H1 (cell line): ENCODE data around the gene STRA8. TPM values are rescaled to one million over a fixed set of nuclear protein-coding genes. Genes with fewer than 3 reads are reported as not detected.

Experiments
- CTCF ChIA-PET: fragments of 300-600 bp; sonication (Branson Sonifier 250); formaldehyde crosslinking; loops from one replicate; lab custom pipeline; 2021; ENCODE audit not compliant: partially characterized antibody; lab: Charles Lee
- POLR2A ChIA-PET: fragments of 300-600 bp; sonication (Branson Sonifier 250); formaldehyde crosslinking; loops from one replicate; lab custom pipeline; 2021; ENCODE audit warnings: inconsistent platforms; ENCODE audit not compliant: partially characterized antibody; lab: Charles Lee
- DNase-seq, 2 experiments: peaks; one replicate each; pipeline versions ENCODE4 v3.0.0 to v3.0.0-alpha.2; 2010 to 2022; ENCODE audit warnings: low spot score in 2 of 2, low read depth in 1 of 2, mixed read lengths in 1 of 2
- FAIRE-seq: peaks from 2 replicates; lab custom pipeline; 2011; peaks lifted over from hg19 to GRCh38; lab: Jason Lieb, UNC
- H2AFZ ChIP-seq: 2 replicates; pipeline ENCODE4 v1.8.1; 2012; ENCODE audit warnings: low read length, inconsistent platforms
- H2AK5ac ChIP-seq: 2 replicates; pipeline ENCODE4 v1.6.1; 2013; ENCODE audit warnings: low read depth, low read length
- H2BK120ac ChIP-seq: replicated peaks from 2 replicates; pipeline ENCODE3; 2013; ENCODE audit warnings: low read depth, low read length, inconsistent platforms
- H2BK12ac ChIP-seq: 2 replicates; pipeline ENCODE4 v1.6.1; 2013; ENCODE audit warnings: low read depth, low read length
- H2BK15ac ChIP-seq: 2 replicates; pipeline ENCODE4 v1.6.1; 2013; ENCODE audit warnings: low read length
- H2BK20ac ChIP-seq: 2 replicates; pipeline ENCODE4 v1.6.1; 2013; ENCODE audit warnings: low read length
- H2BK5ac ChIP-seq: 2 replicates; pipeline ENCODE4 v1.6.1; 2013; ENCODE audit warnings: low read depth, low read length
- H3K14ac ChIP-seq: 2 replicates; pipeline ENCODE4 v1.6.1; 2013; ENCODE audit warnings: inconsistent platforms; ENCODE audit not compliant: insufficient read length
- H3K18ac ChIP-seq: 2 replicates; pipeline ENCODE4 v1.6.1; 2013; ENCODE audit warnings: low read length; ENCODE audit errors: extremely low read depth
- H3K23ac ChIP-seq: 2 replicates; pipeline ENCODE4 v1.6.1; 2013; ENCODE audit warnings: inconsistent platforms; ENCODE audit not compliant: insufficient read length
- H3K23me2 ChIP-seq: 2 replicates; pipeline ENCODE4 v1.6.1; 2013; ENCODE audit warnings: low read depth, low read length
- H3K27ac ChIP-seq: 2 replicates; pipeline ENCODE4 v1.6.1; 2011; ENCODE audit warnings: low read depth, low read length, inconsistent platforms
- H3K27me3 ChIP-seq, 4 experiments: replicated peaks in 1 of 4; 1 replicate in 1 of 4; 2 replicates in 3 of 4; pipeline versions ENCODE4 v1.6.1 to v1.8.1; 2011 to 2013; ENCODE audit warnings: low read length in 3 of 4, mild to moderate bottlenecking in 3 of 4, inconsistent platforms in 2 of 4, mixed read lengths in 2 of 4, moderate library complexity in 1 of 4; ENCODE audit not compliant: control insufficient read depth in 3 of 4, insufficient read depth in 3 of 4; ENCODE audit errors: extremely low read depth in 1 of 4
- H3K36me3 ChIP-seq, 4 experiments: 2 replicates each; pipeline versions ENCODE4 v1.6.1 to v1.8.1; 2011 to 2013; ENCODE audit warnings: mild to moderate bottlenecking in 4 of 4, low read length in 3 of 4, moderate library complexity in 2 of 4, control low read depth in 1 of 4, inconsistent platforms in 1 of 4; ENCODE audit not compliant: insufficient read depth in 4 of 4, control insufficient read depth in 2 of 4
- H3K4ac ChIP-seq: replicated peaks from 2 replicates; pipeline ENCODE3; 2013; ENCODE audit warnings: low read length, low read depth, mixed read lengths, inconsistent platforms; ENCODE audit not compliant: insufficient read length
- H3K4me1 ChIP-seq, 4 experiments: replicated peaks in 1 of 4; 1 replicate in 1 of 4; 2 replicates in 3 of 4; pipeline versions ENCODE4 v1.6.1 to v1.8.1; 2011 to 2013; ENCODE audit warnings: low read length in 3 of 4, inconsistent platforms in 2 of 4, mixed read lengths in 1 of 4; ENCODE audit not compliant: insufficient read depth in 4 of 4, control insufficient read depth in 3 of 4
- H3K4me2 ChIP-seq, 2 experiments: 2 replicates each; pipeline versions ENCODE4 v1.6.1 to v1.8.1; 2011 to 2013; ENCODE audit warnings: low read depth in 2 of 2, low read length in 2 of 2, control low read depth in 1 of 2, inconsistent platforms in 1 of 2, mild to moderate bottlenecking in 1 of 2; ENCODE audit not compliant: insufficient read depth in 1 of 2
- H3K4me3 ChIP-seq, 4 experiments: fragments of 200-600, 300-600 bp in 1 of 4; sonication (generic), shearing (Covaris generic), sonication (Bioruptor Twin) in 1 of 4; 2 replicates each; pipeline versions ENCODE4 v1.5.1 to v1.8.1; 2011 to 2016; ENCODE audit warnings: low read length in 4 of 4, low read depth in 3 of 4, control low read depth in 2 of 4, inconsistent platforms in 2 of 4, mild to moderate bottlenecking in 2 of 4, mixed read lengths in 1 of 4, moderate library complexity in 1 of 4; ENCODE audit not compliant: insufficient read depth in 2 of 4; ENCODE audit errors: extremely low read depth in 1 of 4
- H3K56ac ChIP-seq: replicated peaks from 2 replicates; pipeline ENCODE3; 2013; ENCODE audit warnings: low read depth, mild to moderate bottlenecking, mixed read lengths, low read length, inconsistent platforms; ENCODE audit not compliant: insufficient read length
- H3K79me1 ChIP-seq: 2 replicates; pipeline ENCODE4 v1.6.1; 2013; ENCODE audit warnings: low read depth, low read length, control low read depth
- H3K79me2 ChIP-seq, 2 experiments: 2 replicates each; pipeline versions ENCODE4 v1.6.1 to v1.8.1; 2012 to 2013; ENCODE audit warnings: low read length in 2 of 2, mild to moderate bottlenecking in 2 of 2, inconsistent platforms in 1 of 2; ENCODE audit not compliant: insufficient read depth in 2 of 2, control insufficient read depth in 1 of 2
- H3K9ac ChIP-seq, 4 experiments: replicated peaks in 1 of 4; 1 replicate in 1 of 4; 2 replicates in 3 of 4; pipeline versions ENCODE4 v1.6.1 to v1.8.1; 2011 to 2013; ENCODE audit warnings: low read depth in 3 of 4, low read length in 3 of 4, control low read depth in 2 of 4, mild to moderate bottlenecking in 2 of 4, moderate library complexity in 2 of 4, inconsistent platforms in 1 of 4; ENCODE audit errors: extremely low read depth in 1 of 4
- H3K9me3 ChIP-seq, 2 experiments: 2 replicates each; pipeline versions ENCODE4 v1.6.1 to v1.8.1; 2012 to 2013; ENCODE audit warnings: mild to moderate bottlenecking in 2 of 2, moderate library complexity in 2 of 2, control low read depth in 1 of 2, inconsistent platforms in 1 of 2, low read depth in 1 of 2, low read length in 1 of 2, mixed read lengths in 1 of 2; ENCODE audit not compliant: insufficient read depth in 2 of 2
- H4K20me1 ChIP-seq, 2 experiments: replicated peaks in 1 of 2; 2 replicates each; pipeline versions ENCODE3 to v1.8.1; 2011 to 2013; ENCODE audit warnings: inconsistent platforms in 2 of 2, low read length in 2 of 2, mild to moderate bottlenecking in 1 of 2; ENCODE audit not compliant: insufficient read depth in 2 of 2, control insufficient read depth in 1 of 2
- H4K5ac ChIP-seq: 2 replicates; pipeline ENCODE4 v1.6.1; 2013; ENCODE audit warnings: low read length, low read depth, mixed read lengths, inconsistent platforms; ENCODE audit not compliant: insufficient read length
- H4K8ac ChIP-seq: 2 replicates; pipeline ENCODE4 v1.8.0; 2013; ENCODE audit warnings: mild to moderate bottlenecking, moderate library complexity, low read length, inconsistent platforms; ENCODE audit not compliant: insufficient read depth; ENCODE audit errors: extremely low read depth
- H4K91ac ChIP-seq: replicated peaks from 2 replicates; pipeline ENCODE3; 2013; ENCODE audit warnings: low read length, mixed read lengths, inconsistent platforms; ENCODE audit not compliant: insufficient read length
- ATF3 ChIP-seq: IDR thresholded peaks from 2 replicates; pipeline ENCODE4 v1.6.1; 2011; ENCODE audit warnings: low read depth, mild to moderate bottlenecking, low read length; ENCODE audit not compliant: insufficient read depth
- BRCA1 ChIP-seq: IDR thresholded peaks from 2 replicates; pipeline ENCODE4 v1.6.1; 2012; ENCODE audit warnings: low read depth, low read length, improper control_type of control experiment
- CEBPB ChIP-seq: IDR thresholded peaks from 2 replicates; pipeline ENCODE4 v1.6.1; 2012; ENCODE audit warnings: low read depth, low read length
- EP300 ChIP-seq, 2 experiments: IDR thresholded peaks; 1 replicate in 1 of 2; 2 replicates in 1 of 2; pipeline ENCODE4 v1.6.1; 2011 to 2012; ENCODE audit warnings: low read depth in 2 of 2, low read length in 2 of 2, mild to moderate bottlenecking in 2 of 2, borderline replicate concordance in 1 of 2, inconsistent platforms in 1 of 2, moderate library complexity in 1 of 2
- GTF2F1 ChIP-seq: IDR thresholded peaks from 2 replicates; pipeline ENCODE4 v1.6.1; 2012; ENCODE audit warnings: low read depth, low read length, improper control_type of control experiment, borderline replicate concordance
- HDAC2 ChIP-seq, 2 experiments: fragments of 300-600 bp in 1 of 2; sonication (generic) in 1 of 2; IDR thresholded peaks; 2 replicates each; pipeline ENCODE4 v1.6.1; 2011 to 2012; ENCODE audit warnings: low read depth in 2 of 2, low read length in 2 of 2, mild to moderate bottlenecking in 2 of 2, moderate library complexity in 2 of 2, borderline replicate concordance in 1 of 2, inconsistent platforms in 1 of 2
- JUN ChIP-seq: IDR thresholded peaks from 2 replicates; pipeline ENCODE4 v1.6.1; 2011; ENCODE audit warnings: low read depth, mild to moderate bottlenecking, improper control_type of control experiment, low read length
- JUND ChIP-seq: IDR thresholded peaks from 2 replicates; pipeline ENCODE4 v1.6.1; 2011; ENCODE audit warnings: mild to moderate bottlenecking, improper control_type of control experiment, low read length
- POLR2AphosphoS5 ChIP-seq: IDR thresholded peaks from 2 replicates; pipeline ENCODE4 v1.6.1; 2011; ENCODE audit warnings: low read depth, low read length
- SIRT6 ChIP-seq: IDR thresholded peaks from one replicate; pipeline ENCODE4 v1.7.1; 2012; ENCODE audit warnings: low read length, inconsistent platforms
- SP4 ChIP-seq: IDR thresholded peaks from 2 replicates; pipeline ENCODE4 v1.6.1; 2012; ENCODE audit warnings: low read length, inconsistent platforms
- SUZ12 ChIP-seq: fragments of 200-600 bp; sonication (generic); IDR thresholded peaks from 2 replicates; pipeline ENCODE4 v1.6.1; 2012; ENCODE audit warnings: mild to moderate bottlenecking, inconsistent platforms, low read length, moderate library complexity, mixed read lengths
- TEAD4 ChIP-seq: IDR thresholded peaks from 2 replicates; pipeline ENCODE4 v1.6.1; 2012; ENCODE audit warnings: low read depth, low read length, inconsistent platforms, mixed read lengths
- YY1 ChIP-seq: IDR thresholded peaks from 2 replicates; pipeline ENCODE4 v1.6.1; 2011; ENCODE audit warnings: low read depth, mild to moderate bottlenecking, low read length
- WGBS, 2 experiments: shearing (Covaris generic) in 1 of 2; methylation state at CpG; one replicate each; pipeline versions ENCODE4 v1.1.6 to v1.1.7; 2013 to 2015; ENCODE audit warnings: low lambda C conversion rate in 2 of 2, mixed read lengths in 2 of 2, inconsistent platforms in 1 of 2, low coverage in 1 of 2, missing lambda C conversion rate in 1 of 2; ENCODE audit not compliant: insufficient replicate concordance in 2 of 2, insufficient coverage in 1 of 2, insufficient read length in 1 of 2; ENCODE audit errors: extremely low coverage in 1 of 2, missing lambda C conversion rate in 1 of 2; 5-methylcytosine and 5-hydroxymethylcytosine counted together
- polyA plus RNA-seq, 7 experiments: library from polyadenylated mRNA; depleted of rRNA in 3 of 7; stranded (reverse) in 5 of 7; unstranded in 2 of 7; fragments of >200 nt in 5 of 7; fragments of 200-250 nt in 2 of 7; gene quantifications; 1 replicate in 5 of 7; 2 replicates in 1 of 7; 4 replicates in 1 of 7; pipeline versions ENCODE4 v1.2.1 to v1.2.3, GENCODE V29; 2011 to 2013; ENCODE audit warnings: missing spikeins in 2 of 7, mixed read lengths in 2 of 7
- total RNA-seq: library from RNA; stranded (reverse); fragmentation: NEBNext Ultra II Directional; extraction: Animal tissue kit (Norgen Biotek cat#: 25700); gene quantifications from 2 replicates; pipeline ENCODE4 v1.2.1, GENCODE V29; 2021

Gene STRA8
- total and polyA plus RNA-seq, 2 of the 8 experiments (the other 6 are each of a cell fraction or from before 2014, with no cell fraction given) = not detected

GRCh38 chr7:135206941-135207391 lies 26.7 kb upstream of the STRA8 start:
- no peak overlapping the region for H3K18ac ChIP-seq
- H2BK12ac ChIP-seq = no peak overlapping the region
- H4K8ac ChIP-seq = no peak overlapping the region
- H2BK120ac ChIP-seq = no peak overlapping the region
- peaks cover 8% of the 10 kb centered on the region for H3K23me2 ChIP-seq
- H3K4me3 ChIP-seq = no peak overlapping the region
- H3K9me3 ChIP-seq = no peaks in the 10 kb centered on the region
- no peak overlapping the region for H4K5ac ChIP-seq
- no peak overlapping the region for H3K4ac ChIP-seq
- H3K36me3 ChIP-seq = peaks cover 0 to under 1% (median 0%) of the 10 kb centered on the region in 4 experiments; a peak in 1 of 8 replicates
- H2BK15ac ChIP-seq = no peak overlapping the region
- no peaks in the 10 kb centered on the region; a peak in 2 of 7 replicates for H3K4me1 ChIP-seq
- CTCF ChIA-PET = interaction anchor here (0.9 to 1.7 kb wide), 5 partner anchors 8 to 157 kb away, joined by 3 to 5 read pairs (median 3); partner anchors contain the start of gene STRA8
- H3K79me2 ChIP-seq = no peaks in the 10 kb centered on the region
- no peak overlapping the region for H3K9ac ChIP-seq
- H3K27ac ChIP-seq = no peak overlapping the region
- peaks cover 0 to 8% (median 3%) of the 10 kb centered on the region in 4 experiments; a peak in 5 of 7 replicates for H3K27me3 ChIP-seq
- no peak overlapping the region for H2AFZ ChIP-seq
- H3K14ac ChIP-seq = no peak overlapping the region
- H2AK5ac ChIP-seq = no peak overlapping the region
- DNase-seq = no peak
- H3K79me1 ChIP-seq = no peaks in the 10 kb centered on the region
- 89% methylated on average over 7 of the region's 7 CpGs; no CpG with 5 or more reads in 1 of the 2 experiments for WGBS, 2 experiments
- POLR2A ChIA-PET = interaction anchor here (1.2 to 1.3 kb wide), 2 partner anchors 13 to 20 kb away, joined by 3 read pairs; no protein-coding TSS in a partner anchor
- no peak overlapping the region for H2BK20ac ChIP-seq
- H3K56ac ChIP-seq = no peak overlapping the region
- no peak overlapping the region for H2BK5ac ChIP-seq
- no peak for FAIRE-seq
- H3K23ac ChIP-seq = no peak overlapping the region
- H4K91ac ChIP-seq = no peak overlapping the region
- H4K20me1 ChIP-seq = peaks cover 0 to 1% of the 10 kb centered on the region in 2 experiments
- no peak overlapping the region for H3K4me2 ChIP-seq
- TF ChIP-seq CEBPB (no peak), YY1 (no peak), SP4 (no peak), ATF3 (no peak), JUN (no peak), SUZ12 (no peak), SIRT6 (no peak), EP300 (IDR thresholded peaks at IDR 0.05; ENCODE audit: borderline replicate concordance in 1 of 2, low read depth in 2 of 2, low read length in 2 of 2) (no peak), HDAC2 (IDR thresholded peaks at IDR 0.05; ENCODE audit: borderline replicate concordance in 1 of 2, low read depth in 2 of 2, low read length in 2 of 2) (no peak), POLR2AphosphoS5 (no peak), TEAD4 (no peak), BRCA1 (no peak), JUND (no peak), GTF2F1 (no peak)
